Fibroblast of peridontal ligament (primary cell): Measurements from ENCODE around the gene ITGA3.
"Not testable (repeated sequence)": the region's sequence is repeated elsewhere in the genome, so short reads cannot be mapped to it uniquely, and the experiment has no call there.

Source experiments
- DNase-seq: peaks from one replicate; pipeline ENCODE4 v3.0.0-alpha.2; 2010; ENCODE audit errors: extremely low read depth

Gene ITGA3

DNA sequence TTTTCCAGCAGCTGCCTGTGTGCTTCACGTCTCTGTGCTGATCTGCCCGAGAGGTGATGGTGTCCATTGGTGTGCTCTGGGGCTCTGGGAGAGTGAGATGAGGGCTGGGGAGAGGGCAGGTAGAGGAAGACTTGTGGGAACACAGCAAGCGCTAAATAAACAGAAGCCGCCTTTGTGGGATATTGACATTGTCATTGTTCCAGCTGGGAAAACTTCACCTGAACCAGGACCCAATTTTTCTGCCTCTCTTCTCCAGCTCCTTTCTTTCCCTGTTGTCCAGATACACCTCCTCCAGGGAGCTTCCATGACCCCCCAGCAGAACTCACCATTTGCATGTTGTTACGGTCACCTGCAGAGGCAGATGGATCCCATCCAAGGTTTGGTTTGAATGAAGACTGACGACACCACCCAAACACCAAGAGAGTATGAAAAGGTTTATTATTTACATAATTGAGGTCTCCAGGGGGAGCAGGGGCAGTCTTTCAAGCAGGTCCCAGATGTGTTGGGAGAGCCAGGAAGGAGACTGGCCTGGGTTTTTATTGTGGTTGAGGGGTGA is 3.6 kb upstream of the ITGA3 start:
- no peak for DNase-seq

DNA sequence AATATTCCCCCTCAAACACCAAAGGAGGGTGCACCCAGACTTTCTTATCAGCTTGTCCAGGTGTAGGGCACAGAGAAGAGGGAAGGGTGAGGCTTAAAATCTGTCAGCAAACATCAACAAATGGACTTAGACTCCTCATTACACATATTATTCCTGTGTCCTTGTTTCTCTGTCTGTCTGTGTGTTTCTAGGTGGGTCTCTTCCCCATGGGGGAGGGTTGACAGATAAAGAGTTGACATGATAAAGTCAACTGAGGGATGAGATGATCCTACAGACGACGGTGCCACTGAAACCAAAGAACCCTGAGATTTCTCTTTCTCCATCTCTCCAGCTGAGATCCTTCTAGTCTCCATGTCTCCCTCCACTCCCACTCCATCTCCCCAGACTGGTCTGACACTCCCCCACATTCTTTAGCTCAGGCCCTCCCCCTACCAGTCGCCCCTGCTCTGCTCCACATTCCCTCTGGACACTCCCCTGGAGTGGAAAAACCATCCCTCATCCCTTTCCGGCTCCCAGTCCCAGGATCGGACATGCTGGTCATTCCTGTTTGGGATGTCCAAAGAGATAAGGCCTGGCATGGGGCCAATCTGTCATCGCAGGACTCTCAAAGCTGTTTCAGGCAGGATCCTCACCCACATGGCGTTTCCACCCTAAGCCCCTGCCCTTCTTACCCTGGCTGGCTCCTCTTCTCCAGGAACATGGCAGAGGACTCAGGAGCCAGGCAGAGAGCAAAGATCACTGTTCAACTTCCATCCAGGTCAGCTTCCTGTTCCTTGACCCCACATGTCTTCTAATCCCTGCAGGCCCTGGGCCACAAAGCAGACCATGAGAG is 2.9 kb upstream of the ITGA3 start:
- DNase-seq = no peak

DNA sequence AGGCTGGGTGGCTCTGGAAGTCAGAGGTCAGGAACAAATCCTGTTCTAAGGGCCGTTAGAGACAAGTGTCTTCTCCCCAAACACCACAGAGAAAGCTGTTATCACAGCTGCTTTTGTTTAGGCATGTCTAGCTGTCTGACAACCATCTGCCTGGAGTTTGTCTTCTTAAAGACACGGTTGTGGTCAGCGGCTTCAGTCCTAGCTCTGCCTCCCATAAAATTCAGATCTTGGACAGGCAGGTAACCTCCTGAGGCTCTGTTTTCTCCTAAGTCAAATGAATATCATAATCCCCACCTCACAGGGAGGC is 2.3 kb upstream of the ITGA3 start:
- DNase-seq = peak; percentile 38

DNA sequence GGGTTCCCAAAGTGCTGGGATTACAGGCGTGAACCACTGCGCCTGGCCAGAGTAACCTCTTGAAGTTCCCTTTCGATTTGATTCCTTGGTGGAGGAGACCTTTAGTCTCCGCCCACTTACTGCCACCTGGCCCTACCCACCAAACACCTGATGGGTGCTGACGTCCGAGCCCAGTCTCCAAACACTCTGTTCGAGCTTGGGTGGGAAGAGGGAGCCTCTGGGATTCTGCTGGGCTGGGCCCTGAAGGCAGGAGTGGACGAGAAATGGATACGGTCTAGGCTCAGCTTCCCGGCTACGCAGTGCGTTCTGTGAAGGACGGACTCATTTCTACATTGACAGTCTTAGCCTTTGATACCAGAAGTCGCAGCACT is 870 bp upstream of the ITGA3 start:
- peak; percentile 37 for DNase-seq

DNA sequence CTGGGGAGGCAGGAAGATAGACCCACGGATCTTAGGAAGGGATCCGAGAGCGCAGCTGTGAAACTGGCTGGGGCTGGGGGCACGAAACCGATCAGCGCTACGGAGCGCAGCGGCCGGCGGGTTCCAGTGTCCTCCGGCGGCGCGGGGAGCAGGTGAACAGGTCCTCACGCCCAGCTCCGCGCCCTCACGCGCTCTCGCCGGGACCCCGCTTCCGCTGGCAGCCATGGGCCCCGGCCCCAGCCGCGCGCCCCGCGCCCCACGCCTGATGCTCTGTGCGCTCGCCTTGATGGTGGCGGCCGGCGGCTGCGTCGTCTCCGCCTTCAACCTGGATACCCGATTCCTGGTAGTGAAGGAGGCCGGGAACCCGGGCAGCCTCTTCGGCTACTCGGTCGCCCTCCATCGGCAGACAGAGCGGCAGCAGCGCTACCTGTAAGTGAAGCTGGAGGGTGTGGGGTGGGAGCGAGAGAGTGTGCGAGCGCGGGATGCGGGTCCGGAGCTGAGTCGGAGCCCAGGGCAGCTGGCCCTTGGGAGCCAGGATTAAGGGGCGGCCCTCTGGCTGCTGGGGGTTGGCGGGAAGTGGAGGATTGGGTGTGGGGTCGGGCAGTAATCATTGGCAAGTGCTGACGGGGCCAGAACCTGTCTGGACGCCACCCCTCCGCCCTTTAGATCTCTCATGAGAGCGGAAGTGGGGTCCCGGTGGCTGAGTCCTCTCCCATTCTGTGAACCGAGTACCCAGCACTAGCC is 479 bp downstream of the ITGA3 start:
- DNase-seq = peak; percentile 39

DNA sequence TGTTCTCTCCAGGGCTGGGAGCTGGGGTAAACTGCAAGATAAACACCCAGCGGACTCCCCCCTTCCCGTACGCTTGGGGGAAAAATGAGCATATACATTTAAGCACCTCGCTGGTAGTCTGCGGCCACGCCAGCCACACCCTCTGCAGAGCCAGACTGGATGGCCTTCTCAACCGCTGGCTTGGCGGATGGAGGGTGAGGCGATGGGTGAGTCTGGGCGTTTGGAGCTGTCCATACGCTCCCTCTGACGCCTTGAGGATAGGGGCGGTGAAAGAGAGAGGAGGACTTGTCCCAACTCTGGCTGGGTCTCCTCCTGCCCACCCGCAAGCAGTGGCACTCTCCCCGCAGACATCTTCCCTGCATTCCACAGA is 1.0 kb downstream of the ITGA3 start:
- DNase-seq = peak; percentile 37

DNA sequence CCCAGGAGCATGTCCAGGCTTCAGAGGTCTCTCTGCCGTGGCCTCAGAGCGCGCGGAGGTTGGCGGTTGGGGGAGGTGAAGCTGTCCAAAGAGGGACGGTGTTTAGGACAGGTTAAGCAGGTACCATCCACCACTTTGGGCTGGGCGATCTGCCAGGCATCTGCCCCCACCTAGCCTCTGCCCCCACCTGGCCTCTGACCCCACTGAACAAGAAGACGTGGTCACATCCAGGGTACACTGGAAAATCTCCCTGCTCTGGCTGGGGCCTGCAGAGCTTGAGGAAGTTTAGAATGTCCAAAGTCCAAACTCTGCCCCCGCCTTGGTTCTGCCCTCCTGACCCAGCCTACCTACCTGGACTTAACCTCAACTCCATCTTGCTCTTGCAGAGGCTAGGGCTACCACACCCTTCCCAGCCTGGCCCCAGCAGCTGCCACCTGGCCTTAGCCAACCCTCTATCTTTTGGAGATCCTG is 1.6 kb downstream of the ITGA3 start:
- no peak for DNase-seq

DNA sequence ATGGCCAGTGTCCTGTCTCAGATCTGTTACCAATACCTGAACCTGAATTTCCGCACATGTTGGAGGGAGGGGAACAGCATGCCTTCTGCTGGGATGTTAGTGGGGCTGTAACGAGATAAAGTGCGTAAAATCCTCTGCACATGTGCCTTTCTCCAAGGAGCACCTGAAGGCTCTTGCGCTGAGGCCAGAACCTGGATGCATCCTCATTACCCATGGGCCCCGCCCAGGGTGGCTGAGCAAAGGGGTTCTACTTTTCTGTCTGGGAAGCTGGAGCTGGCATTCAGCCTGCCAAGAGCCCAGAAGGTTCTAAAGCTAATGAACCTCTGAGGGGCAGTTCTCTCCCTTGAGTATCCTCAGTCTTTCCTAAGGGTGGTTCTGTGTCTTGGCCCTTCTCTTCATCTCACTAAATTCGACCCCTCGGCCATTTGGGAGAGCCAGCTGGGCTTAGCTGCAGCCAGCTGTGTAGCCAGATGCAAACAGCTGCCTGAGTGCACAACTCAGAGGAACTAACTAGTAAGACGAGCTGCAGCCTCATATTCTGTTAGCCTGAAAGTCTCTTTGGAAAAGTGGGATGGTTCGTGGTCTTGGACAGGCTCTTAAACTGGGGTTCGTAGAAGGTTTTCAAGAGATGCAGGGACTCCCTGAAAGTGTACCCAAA is 2.5 kb downstream of the ITGA3 start:
- no peak for DNase-seq

DNA sequence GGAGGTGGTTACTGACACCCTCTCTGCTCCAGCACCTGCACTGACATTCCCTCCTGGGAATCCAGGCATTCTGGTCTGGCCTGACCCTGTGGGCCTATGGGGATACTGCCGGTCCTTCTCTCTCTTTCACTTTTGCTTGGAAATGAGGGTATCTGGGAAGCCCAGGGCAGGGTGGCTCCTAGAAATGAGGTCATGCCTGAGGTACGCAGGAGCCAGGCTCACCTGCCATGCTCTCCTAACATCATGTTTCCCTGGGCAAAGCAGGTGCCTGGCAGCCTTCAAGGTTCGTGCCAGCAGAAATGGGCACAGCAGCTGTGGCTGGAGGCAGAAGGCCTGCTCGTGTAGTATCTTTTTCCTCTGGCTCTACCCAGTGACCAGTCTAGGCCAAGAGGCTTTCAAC is 3.3 kb downstream of the ITGA3 start:
- no peak for DNase-seq

DNA sequence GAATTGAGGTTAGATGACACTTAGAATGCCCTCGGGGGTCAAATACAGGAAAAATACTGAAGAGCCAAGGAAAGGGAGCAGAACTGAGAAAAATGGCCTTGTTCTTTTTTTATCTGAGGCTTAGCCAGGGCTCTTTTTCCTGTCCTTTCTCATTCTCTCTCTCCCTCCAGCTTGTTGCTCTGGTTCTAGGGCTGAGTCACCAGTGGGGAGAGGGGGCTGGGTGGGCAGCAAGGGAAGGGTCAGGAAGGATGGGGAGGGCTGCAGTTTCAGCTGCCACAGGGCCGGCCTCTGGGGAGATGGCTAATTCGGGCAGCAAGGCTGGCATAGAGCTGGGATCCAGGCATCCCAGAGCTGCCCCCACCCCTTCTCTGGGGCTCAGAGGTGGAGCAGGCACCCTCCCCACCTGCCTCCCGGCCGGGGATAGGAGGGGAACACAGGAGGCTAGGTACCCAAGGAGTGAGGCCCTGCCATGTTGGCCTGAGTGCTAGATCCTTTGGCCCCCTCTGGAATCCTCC is 3.9 kb downstream of the ITGA3 start:
- DNase-seq = peak; percentile 46

DNA sequence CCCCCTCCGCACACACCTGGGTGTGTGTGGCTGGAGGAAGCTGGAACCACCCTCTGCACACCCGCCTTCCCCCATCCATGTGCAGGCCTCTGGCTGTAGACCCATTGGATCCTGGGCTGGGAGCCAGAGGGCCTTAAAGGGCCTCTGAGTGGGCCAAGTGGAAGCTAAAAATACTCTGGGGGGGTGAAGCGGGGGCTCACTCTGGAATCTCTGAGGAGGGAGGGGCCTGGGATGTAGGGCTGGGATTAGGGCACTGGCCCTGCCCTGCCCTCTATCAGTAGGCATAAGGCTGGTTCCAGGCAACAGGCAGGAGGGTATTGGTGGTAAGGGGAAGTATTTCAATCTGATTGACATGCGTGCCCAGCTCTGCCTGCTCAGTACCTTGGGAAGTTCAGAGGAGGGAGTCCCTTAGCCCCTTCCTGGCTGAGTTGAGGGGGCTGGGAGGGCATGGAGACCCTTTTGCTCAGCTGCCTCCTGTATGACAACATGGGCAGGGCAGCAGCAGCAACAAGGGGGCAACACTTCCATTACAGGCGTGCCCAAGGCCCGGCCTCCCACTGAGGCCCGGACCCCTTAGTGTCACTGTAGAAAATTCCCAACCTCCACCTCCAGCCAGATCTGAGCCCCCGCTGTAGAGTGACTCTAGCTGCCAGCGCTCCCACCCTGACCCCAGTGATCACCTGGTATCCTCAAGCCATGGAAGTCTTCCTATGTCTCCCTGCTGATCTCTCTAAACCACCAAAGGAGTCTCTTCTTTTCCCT is 5.2 kb downstream of the ITGA3 start:
- DNase-seq = peak; percentile 81

DNA sequence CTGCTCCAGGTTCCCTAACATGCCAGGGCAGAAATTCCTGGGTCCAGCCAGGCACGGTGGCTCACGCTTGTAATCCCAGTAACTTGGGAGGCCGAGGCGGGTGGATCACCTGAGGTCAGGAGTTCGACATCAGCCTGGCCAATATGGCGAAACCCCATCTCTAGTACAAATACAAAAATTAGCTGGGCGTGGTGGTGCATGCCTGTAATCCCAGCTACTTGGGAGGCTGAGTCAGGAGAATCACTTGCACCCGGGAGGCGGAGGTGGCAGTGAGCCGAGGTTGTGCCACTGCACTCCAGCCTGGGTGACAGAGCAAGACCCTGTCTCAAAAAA is 5.8 kb downstream of the ITGA3 start:
- not testable (repeated sequence) for DNase-seq

DNA sequence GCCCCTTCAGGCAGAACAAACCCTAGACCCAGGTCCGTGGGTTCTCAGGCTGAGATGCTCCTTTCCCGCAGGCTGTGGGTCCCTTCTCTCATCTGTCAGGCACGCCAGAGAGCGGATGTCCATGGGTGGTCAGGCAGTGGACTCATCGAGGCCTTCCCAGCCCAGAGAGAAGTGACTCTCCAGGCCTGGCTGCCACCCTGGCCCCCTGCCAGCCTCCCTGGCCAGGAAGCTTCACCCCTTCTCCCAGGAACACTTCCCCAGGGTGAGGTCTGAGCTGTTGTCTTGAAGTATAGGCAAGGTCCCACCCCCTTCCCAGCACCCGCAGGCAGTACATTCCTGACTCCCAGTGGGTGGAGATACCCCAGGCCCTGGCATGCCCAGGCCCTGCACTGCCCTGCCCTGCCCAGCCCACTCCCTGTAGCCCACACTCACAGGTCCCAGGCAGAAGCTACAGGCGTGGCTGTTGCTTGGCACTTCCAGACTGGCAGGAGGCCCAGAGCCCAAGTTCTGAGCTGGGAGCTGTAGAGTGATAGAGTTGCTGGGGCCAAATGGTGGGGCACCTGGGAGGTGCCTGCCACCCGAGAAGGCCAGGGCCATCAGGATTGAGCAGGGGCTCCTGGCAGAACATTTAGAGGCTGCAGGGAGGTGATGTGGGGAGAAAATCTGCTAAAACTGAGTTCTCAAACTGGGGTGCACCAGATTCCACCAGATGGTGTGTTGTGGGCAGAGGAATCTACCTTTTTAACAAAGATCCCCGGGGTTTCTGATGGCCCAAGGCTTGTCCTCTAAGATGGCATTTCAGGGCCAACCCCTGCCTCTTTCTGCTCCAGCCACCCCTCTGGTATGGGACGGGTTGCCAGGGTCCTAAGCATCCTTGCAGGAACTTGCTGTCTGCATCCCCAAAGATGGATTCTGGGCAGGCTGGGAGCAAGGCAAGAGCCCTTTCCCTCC is 6.7 kb downstream of the ITGA3 start:
- DNase-seq = peak; percentile 44

DNA sequence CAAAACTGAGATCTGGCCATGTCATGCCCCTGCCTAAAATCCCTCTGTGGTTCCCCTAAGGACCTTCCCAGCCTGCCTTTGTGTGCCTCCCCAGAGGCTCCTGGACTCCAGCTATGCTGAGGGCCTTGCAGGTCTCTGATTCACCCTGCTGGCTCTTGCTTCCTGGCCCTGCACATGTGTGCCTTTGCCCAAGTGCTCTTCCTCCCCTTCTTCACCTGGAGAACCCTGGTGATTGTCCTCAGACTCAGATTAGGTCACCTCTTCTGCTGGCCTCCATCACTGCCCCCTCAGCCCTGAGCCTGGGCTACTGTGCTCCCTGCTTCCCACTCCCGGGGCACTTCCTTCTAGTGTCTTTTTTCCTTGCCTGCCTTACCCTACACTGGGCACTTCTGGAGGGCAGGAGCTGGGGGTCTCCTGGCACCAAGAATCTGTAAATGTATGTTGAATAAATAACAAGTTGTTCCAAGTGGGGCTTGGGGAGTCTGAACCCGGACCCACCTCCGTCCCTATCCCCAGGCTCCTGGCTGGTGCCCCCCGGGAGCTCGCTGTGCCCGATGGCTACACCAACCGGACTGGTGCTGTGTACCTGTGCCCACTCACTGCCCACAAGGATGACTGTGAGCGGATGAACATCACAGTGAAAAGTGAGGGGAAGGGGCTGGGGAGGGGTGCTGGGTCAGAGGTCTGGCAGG is 7.8 kb downstream of the ITGA3 start:
- no peak for DNase-seq

DNA sequence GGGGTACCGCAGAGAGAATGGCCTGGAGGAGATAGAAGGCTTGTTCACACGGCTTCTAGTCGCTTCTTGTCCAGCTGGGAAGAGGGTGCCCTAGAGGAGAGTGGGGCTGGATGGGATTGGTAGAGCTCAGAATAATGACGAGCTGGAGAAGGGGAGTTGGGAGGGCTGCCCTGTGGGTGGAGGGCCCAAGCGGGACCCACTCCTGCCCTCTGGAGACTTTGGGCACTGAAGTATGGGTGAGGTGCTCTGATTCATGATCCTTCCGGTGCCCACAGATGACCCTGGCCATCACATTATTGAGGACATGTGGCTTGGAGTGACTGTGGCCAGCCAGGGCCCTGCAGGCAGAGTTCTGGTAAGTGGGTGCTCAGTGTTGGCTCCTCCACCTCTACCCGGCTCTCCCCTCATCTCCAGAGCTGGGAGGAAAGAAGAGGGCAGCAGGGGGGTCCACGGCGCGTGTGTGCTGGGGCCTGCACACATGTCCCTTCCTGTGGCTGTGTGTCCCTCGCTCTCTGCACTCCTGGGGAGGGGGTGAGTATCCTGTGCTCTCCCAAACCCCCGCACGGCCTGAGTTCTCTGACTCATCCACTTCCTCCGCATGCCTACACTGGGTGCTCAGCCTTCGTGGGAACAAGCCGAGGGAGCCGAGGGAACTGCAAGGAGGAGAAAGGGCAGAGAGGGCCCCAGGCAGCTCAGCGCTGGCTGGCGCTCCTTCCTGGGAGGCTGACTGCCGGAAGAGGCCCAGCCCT is 8.5 kb downstream of the ITGA3 start:
- peak; percentile 85 for DNase-seq

DNA sequence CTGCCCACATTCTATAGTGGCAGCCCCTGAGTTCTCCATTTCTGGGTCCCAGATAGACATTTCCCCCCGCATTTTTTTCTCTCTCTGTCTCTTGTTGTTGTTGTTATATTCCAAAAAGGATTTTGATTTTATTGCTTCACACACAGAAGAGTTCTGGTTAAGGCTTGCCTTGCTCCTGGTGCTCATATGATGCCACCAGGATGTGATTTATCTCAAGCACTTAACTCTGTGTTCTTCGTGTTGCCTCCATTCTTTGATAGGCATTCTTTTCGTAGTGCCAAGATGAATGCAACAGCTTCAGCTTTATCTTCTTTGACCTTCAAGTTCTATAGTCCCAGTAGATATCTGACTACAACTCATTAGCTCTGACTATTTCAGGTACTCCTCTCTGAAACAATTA is 9.1 kb downstream of the ITGA3 start:
- peak; percentile 28 for DNase-seq

DNA sequence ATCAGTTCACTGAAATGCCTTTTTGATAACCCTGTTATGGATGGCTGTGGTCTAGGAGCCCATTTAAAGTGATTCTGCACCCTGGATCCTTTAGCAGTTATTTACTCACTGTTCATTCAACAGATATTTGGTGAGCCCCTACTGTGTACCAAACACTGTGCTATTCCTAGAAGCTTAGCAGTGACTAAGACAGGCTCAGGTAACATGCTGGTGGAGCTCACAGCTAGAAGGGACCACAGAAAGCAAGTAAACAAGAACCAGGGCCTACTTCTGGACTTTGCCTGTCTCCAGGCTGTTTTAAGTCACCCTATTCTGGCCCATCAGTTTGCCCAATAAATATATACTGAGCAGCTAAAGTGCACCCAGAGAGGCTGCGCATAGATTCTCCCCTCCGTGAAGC is 11.1 kb downstream of the ITGA3 start:
- DNase-seq = no peak

DNA sequence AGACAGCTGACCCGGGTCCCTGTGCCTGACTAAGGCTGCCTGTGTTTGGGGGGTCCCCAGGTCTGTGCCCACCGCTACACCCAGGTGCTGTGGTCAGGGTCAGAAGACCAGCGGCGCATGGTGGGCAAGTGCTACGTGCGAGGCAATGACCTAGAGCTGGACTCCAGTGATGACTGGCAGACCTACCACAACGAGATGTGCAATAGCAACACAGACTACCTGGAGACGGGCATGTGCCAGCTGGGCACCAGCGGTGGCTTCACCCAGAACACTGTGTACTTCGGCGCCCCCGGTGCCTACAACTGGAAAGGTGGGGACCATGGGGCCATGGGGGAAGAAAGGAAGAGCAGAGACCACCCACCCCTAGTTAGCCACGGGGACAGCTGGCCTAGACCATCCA is 12.1 kb downstream of the ITGA3 start:
- DNase-seq = no peak
